Adrenal gland (tissue), 5 donors: ENCODE results near the gene LAMC2.

Experiments used
- POLR2A ChIP-seq, 2 donors: fragments of 450-650 bp; IDR thresholded peaks; one replicate each; pipeline ENCODE4 v1.6.1; 2017; ENCODE audit warnings: antibody characterized with exemption in 2 of 2, mild to moderate bottlenecking in 2 of 2, moderate library complexity in 1 of 2
- TF ChIP-seq, protein P1 (sequence below), 6 experiments: fragments of 450-650 bp in 4 of 6; fragments of 200-600 bp in 2 of 6; sonication (generic) in 1 of 6; IDR thresholded peaks; 1 replicate in 5 of 6; 2 replicates in 1 of 6; pipeline versions ENCODE4 v1.5.1 to v1.8.0; 2016 to 2021; ENCODE audit warnings: antibody characterized with exemption in 6 of 6, mild to moderate bottlenecking in 2 of 6, moderate library complexity in 1 of 6
- donor health status: DM: no; HTN: no; CAD: no.

DNA sequence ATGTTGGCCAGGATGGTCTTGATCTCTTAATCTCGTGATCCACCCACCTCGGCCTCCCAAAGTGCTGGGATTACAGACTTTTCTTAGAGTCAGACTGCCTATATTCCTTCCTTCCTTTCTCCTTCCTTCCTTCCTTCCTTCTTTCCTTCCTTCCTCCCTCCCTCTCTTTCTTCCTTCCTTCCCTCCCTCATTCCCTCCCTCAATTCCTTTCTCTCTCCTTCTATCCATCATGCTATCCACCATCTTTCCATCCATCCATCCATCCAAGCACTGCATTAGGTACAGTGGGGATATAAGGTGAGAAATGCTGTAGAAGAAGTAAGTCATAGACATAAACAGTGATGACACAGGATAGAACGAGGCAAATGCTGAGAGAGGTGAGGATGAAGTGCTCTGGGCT, 13.2 kb downstream of the LAMC2 start:
- TF ChIP-seq POLR2A (IDR thresholded peaks at IDR 0.05) = no peak
- TF ChIP-seq, protein P1, sequence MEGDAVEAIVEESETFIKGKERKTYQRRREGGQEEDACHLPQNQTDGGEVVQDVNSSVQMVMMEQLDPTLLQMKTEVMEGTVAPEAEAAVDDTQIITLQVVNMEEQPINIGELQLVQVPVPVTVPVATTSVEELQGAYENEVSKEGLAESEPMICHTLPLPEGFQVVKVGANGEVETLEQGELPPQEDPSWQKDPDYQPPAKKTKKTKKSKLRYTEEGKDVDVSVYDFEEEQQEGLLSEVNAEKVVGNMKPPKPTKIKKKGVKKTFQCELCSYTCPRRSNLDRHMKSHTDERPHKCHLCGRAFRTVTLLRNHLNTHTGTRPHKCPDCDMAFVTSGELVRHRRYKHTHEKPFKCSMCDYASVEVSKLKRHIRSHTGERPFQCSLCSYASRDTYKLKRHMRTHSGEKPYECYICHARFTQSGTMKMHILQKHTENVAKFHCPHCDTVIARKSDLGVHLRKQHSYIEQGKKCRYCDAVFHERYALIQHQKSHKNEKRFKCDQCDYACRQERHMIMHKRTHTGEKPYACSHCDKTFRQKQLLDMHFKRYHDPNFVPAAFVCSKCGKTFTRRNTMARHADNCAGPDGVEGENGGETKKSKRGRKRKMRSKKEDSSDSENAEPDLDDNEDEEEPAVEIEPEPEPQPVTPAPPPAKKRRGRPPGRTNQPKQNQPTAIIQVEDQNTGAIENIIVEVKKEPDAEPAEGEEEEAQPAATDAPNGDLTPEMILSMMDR (IDR thresholded peaks at IDR 0.05) = no peak
